Tibial nerve (tissue), 4 donors: ENCODE results near the gene GTF2F2. TPM values are rescaled to one million over a fixed set of nuclear protein-coding genes. Genes with fewer than 3 reads are reported as not detected.

Experiments
- DNase-seq, 2 donors: peaks; one replicate each; pipeline ENCODE4 v3.0.0-alpha.2; 2019; ENCODE audit warnings: low spot score in 2 of 2
- H3K27ac ChIP-seq, 4 donors: fragments of 200-600 bp; sonication (generic) in 3 of 4; one replicate each; pipeline ENCODE4 v1.5.1; 2017 to 2019; ENCODE audit warnings: mild to moderate bottlenecking in 1 of 4
- H3K27me3 ChIP-seq, 2 donors: fragments of 200-600 bp; sonication (generic) in 1 of 2; one replicate each; pipeline versions ENCODE4 v1.5.1 to v1.6.0; 2017 to 2019
- H3K36me3 ChIP-seq, 3 donors: fragments of 200-600 bp; sonication (generic); one replicate each; pipeline ENCODE4 v1.5.1; 2018 to 2019
- H3K4me1 ChIP-seq, 4 donors: fragments of 200-600 bp; sonication (generic) in 3 of 4; one replicate each; pipeline ENCODE4 v1.5.1; 2017 to 2019
- H3K4me3 ChIP-seq, 4 donors: fragments of 200-600 bp; sonication (generic) in 3 of 4; one replicate each; pipeline ENCODE4 v1.5.1; 2017 to 2019; ENCODE audit warnings: mild to moderate bottlenecking in 1 of 4, moderate library complexity in 1 of 4
- H3K9me3 ChIP-seq, 4 donors: fragments of 200-600 bp; sonication (generic) in 3 of 4; one replicate each; pipeline ENCODE4 v1.5.1; 2017 to 2019
- EP300 ChIP-seq, 2 donors: sonication (generic); formaldehyde crosslinking; IDR thresholded peaks; one replicate each; pipeline ENCODE4 v1.6.1; 2017; ENCODE audit warnings: antibody characterized with exemption in 2 of 2, mild to moderate bottlenecking in 1 of 2
- POLR2A ChIP-seq, 2 donors: fragments of 450-650 bp; IDR thresholded peaks; one replicate each; pipeline ENCODE4 v1.6.1; 2017; ENCODE audit warnings: antibody characterized with exemption in 2 of 2, mild to moderate bottlenecking in 2 of 2, moderate library complexity in 2 of 2
- WGBS, 2 donors: methylation state at CpG; one replicate each; pipeline ENCODE4 v1.1.5; 2018; 5-methylcytosine and 5-hydroxymethylcytosine counted together
- total RNA-seq, 4 donors: library from RNA; depleted of rRNA; stranded (reverse); fragments of >200 nt; gene quantifications; one replicate each; pipeline ENCODE4 v1.1.0, GENCODE V29; 2016
- TF ChIP-seq, protein P1 (sequence below), 5 experiments: fragments of 200-600 bp in 3 of 5; fragments of 450-650 bp in 2 of 5; sonication (generic) in 3 of 5; IDR thresholded peaks; one replicate each; pipeline ENCODE4 v1.5.1; 2016 to 2019; ENCODE audit warnings: antibody characterized with exemption in 5 of 5, mild to moderate bottlenecking in 3 of 5, moderate library complexity in 2 of 5

GTF2F2 gene
- total RNA-seq, 4 donors from 2014 or later: 20.2 to 28.8 (median 24.1) TPM

DNA sequence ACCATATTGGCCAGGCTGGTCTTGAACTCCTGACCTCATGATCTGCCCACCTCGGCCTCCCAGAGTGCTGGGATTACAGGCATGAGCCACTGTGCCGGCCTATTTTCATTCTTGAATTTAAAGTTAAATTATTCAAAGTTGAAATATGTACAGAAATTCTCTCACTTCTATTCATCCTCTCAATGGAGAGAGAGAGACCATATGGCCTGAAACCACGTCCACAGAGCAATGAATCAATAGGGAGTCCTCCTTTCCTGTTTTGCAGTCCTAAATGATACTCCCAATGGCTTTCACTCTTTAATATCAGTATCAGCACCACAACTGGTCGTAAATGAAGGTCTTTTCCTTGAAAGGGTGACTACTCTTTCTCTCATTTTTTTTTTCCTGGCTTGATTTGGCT lies 111.0 kb downstream of the GTF2F2 start:
- Histone ChIP-seq H3K4me3 (no peak overlapping the region), H3K4me1 (peaks cover 0 to 6% (median 1%) of the 10 kb centered on the region in 4 donors), H3K9me3 (no peaks in the 10 kb centered on the region), H3K27ac (no peak overlapping the region), H3K27me3 (no peaks in the 10 kb centered on the region), H3K36me3 (peaks cover 0 to 4% (median 0%) of the 10 kb centered on the region in 3 donors)
- WGBS, 2 donors: 76 to 78% methylated on average over 4 of the region's 4 CpGs
- TF ChIP-seq, protein P1, sequence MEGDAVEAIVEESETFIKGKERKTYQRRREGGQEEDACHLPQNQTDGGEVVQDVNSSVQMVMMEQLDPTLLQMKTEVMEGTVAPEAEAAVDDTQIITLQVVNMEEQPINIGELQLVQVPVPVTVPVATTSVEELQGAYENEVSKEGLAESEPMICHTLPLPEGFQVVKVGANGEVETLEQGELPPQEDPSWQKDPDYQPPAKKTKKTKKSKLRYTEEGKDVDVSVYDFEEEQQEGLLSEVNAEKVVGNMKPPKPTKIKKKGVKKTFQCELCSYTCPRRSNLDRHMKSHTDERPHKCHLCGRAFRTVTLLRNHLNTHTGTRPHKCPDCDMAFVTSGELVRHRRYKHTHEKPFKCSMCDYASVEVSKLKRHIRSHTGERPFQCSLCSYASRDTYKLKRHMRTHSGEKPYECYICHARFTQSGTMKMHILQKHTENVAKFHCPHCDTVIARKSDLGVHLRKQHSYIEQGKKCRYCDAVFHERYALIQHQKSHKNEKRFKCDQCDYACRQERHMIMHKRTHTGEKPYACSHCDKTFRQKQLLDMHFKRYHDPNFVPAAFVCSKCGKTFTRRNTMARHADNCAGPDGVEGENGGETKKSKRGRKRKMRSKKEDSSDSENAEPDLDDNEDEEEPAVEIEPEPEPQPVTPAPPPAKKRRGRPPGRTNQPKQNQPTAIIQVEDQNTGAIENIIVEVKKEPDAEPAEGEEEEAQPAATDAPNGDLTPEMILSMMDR (IDR thresholded peaks at IDR 0.05): no peak
- TF ChIP-seq POLR2A (IDR thresholded peaks at IDR 0.05) (no peak), EP300 (IDR thresholded peaks at IDR 0.05) (no peak)
- no peak for DNase-seq

DNA sequence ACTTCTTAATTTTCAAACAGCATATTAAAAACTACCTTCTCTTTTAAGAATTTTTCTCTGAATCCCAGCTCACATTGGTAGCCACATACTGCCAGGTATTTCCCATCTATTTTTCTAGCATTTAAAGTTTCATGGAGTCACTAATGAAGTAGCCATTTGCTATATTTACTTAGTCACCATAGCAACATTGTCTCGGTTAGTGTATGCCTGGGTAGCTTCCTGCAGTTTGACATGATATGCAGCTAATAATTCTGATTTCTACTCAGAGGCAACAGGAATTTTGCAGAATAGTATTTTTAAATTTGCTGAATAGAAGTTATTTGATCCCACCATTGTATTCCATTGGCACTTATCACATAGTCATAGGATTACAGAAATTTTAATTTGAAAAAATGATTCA lies 111.4 kb downstream of the GTF2F2 start:
- Histone ChIP-seq H3K27ac (no peak overlapping the region), H3K9me3 (no peaks in the 10 kb centered on the region), H3K36me3 (peaks cover 0 to 4% (median 0%) of the 10 kb centered on the region in 3 donors), H3K4me3 (no peak overlapping the region), H3K4me1 (peaks cover 0 to 6% (median 1%) of the 10 kb centered on the region in 4 donors), H3K27me3 (no peaks in the 10 kb centered on the region)
- DNase-seq: no peak
- 33 to 53% methylated on average over 1 of the region's 1 CpG for WGBS, 2 donors
- TF ChIP-seq EP300 (IDR thresholded peaks at IDR 0.05): no peak
- TF ChIP-seq, protein P1 (IDR thresholded peaks at IDR 0.05): no peak
- no peak for TF ChIP-seq POLR2A (IDR thresholded peaks at IDR 0.05)

DNA sequence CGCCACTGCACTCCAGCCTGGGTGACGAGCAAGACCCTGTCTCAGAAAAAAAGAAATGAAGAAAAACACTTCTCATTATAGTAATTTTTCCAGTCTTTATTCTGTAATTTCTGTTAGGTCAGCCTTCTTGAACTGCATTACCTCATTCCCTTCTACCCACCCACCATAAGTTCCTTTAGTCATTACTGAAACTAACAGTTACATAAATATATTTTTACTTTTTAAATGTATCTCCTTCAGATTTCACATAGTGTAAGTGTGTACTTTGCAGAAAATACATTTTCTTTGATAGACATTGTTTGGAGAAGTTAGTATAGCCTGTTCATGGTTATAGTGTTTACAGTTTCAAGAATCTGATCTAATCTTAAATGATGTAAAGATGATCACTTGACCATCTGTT lies 112.3 kb downstream of the GTF2F2 start:
- TF ChIP-seq, protein P1 (IDR thresholded peaks at IDR 0.05): no peak
- Histone ChIP-seq H3K4me1 (peaks cover 0 to 6% (median 1%) of the 10 kb centered on the region in 4 donors), H3K4me3 (no peak overlapping the region), H3K27me3 (no peaks in the 10 kb centered on the region), H3K9me3 (no peaks in the 10 kb centered on the region), H3K36me3 (peaks cover 0 to 4% (median 0%) of the 10 kb centered on the region in 3 donors), H3K27ac (no peak overlapping the region)
- WGBS, 2 donors: 90 to 93% methylated on average over 2 of the region's 2 CpGs
- DNase-seq: no peak

DNA sequence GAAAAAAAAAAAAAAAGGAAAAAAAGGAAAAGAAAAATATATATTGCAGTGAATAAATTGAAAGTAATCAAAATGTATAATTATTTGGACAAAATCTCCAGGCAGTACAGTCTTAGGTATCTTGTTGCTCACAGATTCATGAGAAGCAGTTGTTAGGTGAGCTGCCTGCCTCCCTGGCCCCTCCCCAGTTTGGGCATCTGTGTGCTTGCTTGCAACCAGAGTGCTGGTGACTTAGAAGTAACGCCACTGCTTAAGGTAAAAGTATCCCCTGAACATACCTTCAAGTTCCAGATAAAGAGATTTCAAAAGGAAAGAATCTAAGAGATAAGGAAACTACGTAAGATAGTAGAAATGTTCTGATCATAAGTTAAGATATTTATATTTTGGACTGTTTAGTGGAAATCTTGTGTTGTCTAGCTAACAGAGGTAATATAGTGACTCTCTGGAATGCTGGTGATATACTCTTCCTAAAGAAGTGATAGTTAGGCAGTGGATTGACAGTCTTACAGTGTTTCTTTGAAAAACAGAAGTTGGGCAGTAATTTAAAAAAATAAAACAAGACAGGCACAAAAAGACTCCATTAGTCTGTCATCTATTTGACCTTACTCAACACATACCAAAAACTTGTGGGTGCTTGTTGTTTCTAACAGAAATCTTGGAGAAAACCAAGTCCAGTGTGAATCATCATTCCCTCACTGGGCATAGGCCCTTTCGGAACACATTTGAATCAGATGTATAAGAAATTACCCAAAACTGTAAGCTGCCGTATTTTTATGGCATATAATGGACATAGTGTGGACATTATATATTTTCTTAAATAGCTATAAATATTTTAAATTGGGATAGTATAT lies 118.9 kb downstream of the GTF2F2 start:
- peaks cover 0 to 8% (median 0%) of the 10 kb centered on the region in 3 donors for H3K36me3 ChIP-seq
- TF ChIP-seq EP300 (IDR thresholded peaks at IDR 0.05) (no peak), POLR2A (IDR thresholded peaks at IDR 0.05) (no peak)
- TF ChIP-seq, protein P1 (IDR thresholded peaks at IDR 0.05): no peak
- no peaks in the 10 kb centered on the region for H3K27me3 ChIP-seq
- H3K4me3 ChIP-seq: no peak overlapping the region
- H3K27ac ChIP-seq: peak overlapping the region in 2 of 4 donors; percentile 2 to 65
- peaks cover 0 to 25% (median 6%) of the 10 kb centered on the region in 4 donors for H3K4me1 ChIP-seq
- no peaks in the 10 kb centered on the region for H3K9me3 ChIP-seq
- 79 to 81% methylated on average over 4 of the region's 4 CpGs for WGBS, 2 donors
- DNase-seq: no peak

DNA sequence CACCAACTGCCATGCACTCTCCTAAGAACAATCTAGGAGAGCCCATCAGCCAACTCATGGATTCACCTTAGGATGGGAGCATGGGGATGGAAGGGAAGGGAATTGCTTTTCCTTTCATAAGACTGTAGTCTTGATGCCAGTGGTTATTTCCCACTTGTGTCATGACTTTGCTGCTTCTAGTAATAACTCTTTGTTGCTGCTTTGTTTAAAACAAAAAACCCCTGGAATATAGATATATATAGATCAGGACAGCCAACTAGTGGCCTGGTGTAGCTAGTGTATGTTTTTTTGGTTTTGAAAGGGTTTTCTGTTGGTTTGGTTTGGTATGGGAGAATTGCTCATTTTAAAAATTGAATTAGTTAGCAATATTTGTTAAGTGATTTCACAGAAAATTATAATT lies 119.8 kb downstream of the GTF2F2 start:
- TF ChIP-seq, protein P1 (IDR thresholded peaks at IDR 0.05): no peak
- TF ChIP-seq POLR2A (IDR thresholded peaks at IDR 0.05) (no peak), EP300 (IDR thresholded peaks at IDR 0.05) (no peak)
- H3K4me3 ChIP-seq: no peak overlapping the region

More for the DNA sequence above, 119.8 kb downstream of the GTF2F2 start:
- peaks cover 0 to 8% (median 0%) of the 10 kb centered on the region in 3 donors for H3K36me3 ChIP-seq
- no peak for DNase-seq
- H3K27ac ChIP-seq: peak overlapping the region in 1 of 4 donors; percentile 65
- H3K27me3 ChIP-seq: no peaks in the 10 kb centered on the region
- no peaks in the 10 kb centered on the region for H3K9me3 ChIP-seq
- H3K4me1 ChIP-seq: peaks cover 0 to 25% (median 6%) of the 10 kb centered on the region in 4 donors
